HepG2 (cell line): ENCODE measurements around the gene KLC3.

Experiments used
- CENPX ChIP-seq: sonication (generic); formaldehyde crosslinking; IDR thresholded peaks from 2 replicates; pipeline ENCODE4 v1.9.0; 2021; ENCODE audit warnings: mild to moderate bottlenecking, missing genetic modification reagents, moderate library complexity
- GTF2F1 ChIP-seq: fragments of 150-350 bp; IDR thresholded peaks from 2 replicates; pipeline ENCODE4 v1.6.1; 2014; ENCODE audit warnings: low read length
- JUN ChIP-seq: sonication (generic); formaldehyde crosslinking; IDR thresholded peaks from 2 replicates; pipeline ENCODE4 v1.4.0; 2020; ENCODE audit warnings: mild to moderate bottlenecking, missing genetic modification reagents

GRCh38 chr19:45355910-45356309 lies 15.4 kb downstream of the KLC3 start:
- TF ChIP-seq CENPX (CRISPR knock-in tag) (no peak), JUN (no peak), GTF2F1 (no peak)
